SK-N-MC (cell line): ENCODE data around the gene TVP23C.

Source experiments
- DNase-seq: peaks from one replicate; pipeline ENCODE4 v3.0.0-alpha.2; 2011; ENCODE audit warnings: low read depth, low spot score
- H3K27ac ChIP-seq: fragments of 200-600 bp; sonication (generic); 2 replicates; pipeline ENCODE4 v1.5.1; 2016; ENCODE audit warnings: mixed run types
- H3K36me3 ChIP-seq: fragments of 200-600 bp; sonication (generic); 2 replicates; pipeline ENCODE4 v1.6.1; 2017; ENCODE audit warnings: antibody characterized with exemption, low read length, mixed read lengths; ENCODE audit not compliant: insufficient read depth
- H3K4me3 ChIP-seq: fragments of 200-600 bp; sonication (generic); 2 replicates; pipeline ENCODE4 v1.5.1; 2016
- H3K9ac ChIP-seq: fragments of 200-600 bp; sonication (generic); 2 replicates; pipeline ENCODE4 v1.8.0; 2017; ENCODE audit warnings: mixed run types, mixed read lengths; ENCODE audit not compliant: insufficient read length
- H3K9me3 ChIP-seq: fragments of 200-600 bp; sonication (generic); 2 replicates; pipeline ENCODE4 v1.6.1; 2017; ENCODE audit warnings: low read depth, mild to moderate bottlenecking, antibody characterized with exemption, low read length, moderate library complexity, mixed read lengths
- EZH2 ChIP-seq: fragments of 200-600 bp; sonication (generic); IDR thresholded peaks from one replicate; pipeline ENCODE4 v1.6.1; 2017; ENCODE audit warnings: antibody characterized with exemption
- FOXP2 ChIP-seq: optimal IDR thresholded peaks from 2 replicates; pipeline ENCODE3; 2011; ENCODE audit warnings: mild to moderate bottlenecking, moderate library complexity; ENCODE audit not compliant: insufficient read depth; ENCODE audit errors: extremely low read length, control extremely low read depth
- POLR2AphosphoS5 ChIP-seq: IDR thresholded peaks from 2 replicates; pipeline ENCODE4 v1.6.1; 2012; ENCODE audit warnings: mild to moderate bottlenecking, low read depth, low read length, borderline replicate concordance

TVP23C gene

GRCh38 chr17:15514469-15514868 is 48.8 kb downstream of the TVP23C start:
- Histone ChIP-seq H3K4me3 (no peak overlapping the region), H3K9ac (no peak overlapping the region), H3K27ac (no peak overlapping the region), H3K9me3 (no peaks in the 10 kb centered on the region), H3K36me3 (no peaks in the 10 kb centered on the region)
- no peak for DNase-seq
- TF ChIP-seq EZH2 (no peak), POLR2AphosphoS5 (no peak), FOXP2 (no peak)

GRCh38 chr17:15513856-15514459 is 49.3 kb downstream of the TVP23C start:
- H3K9me3 ChIP-seq, result no peaks in the 10 kb centered on the region
- no peak for DNase-seq
- TF ChIP-seq FOXP2 (no peak), EZH2 (no peak), POLR2AphosphoS5 (no peak)
- no peak overlapping the region for H3K27ac ChIP-seq
- no peak overlapping the region for H3K9ac ChIP-seq
- no peaks in the 10 kb centered on the region for H3K36me3 ChIP-seq
- H3K4me3 ChIP-seq, result no peak overlapping the region

- Histone ChIP-seq H3K36me3 (no peaks in the 10 kb centered on the region), H3K4me3 (no peak overlapping the region), H3K27ac (no peak overlapping the region), H3K9ac (no peak overlapping the region), H3K9me3 (no peaks in the 10 kb centered on the region)
- DNase-seq, result no peak
- TF ChIP-seq FOXP2, result no peak
- no peak for TF ChIP-seq EZH2
- no peak for TF ChIP-seq POLR2AphosphoS5
These were observed 50.1 kb downstream of the TVP23C start for GRCh38 chr17:15513058-15513791.

- Histone ChIP-seq H3K9me3 (no peaks in the 10 kb centered on the region), H3K9ac (no peak overlapping the region), H3K36me3 (no peaks in the 10 kb centered on the region), H3K4me3 (no peak overlapping the region), H3K27ac (no peak overlapping the region)
- no peak for DNase-seq
- TF ChIP-seq FOXP2 (no peak), EZH2 (no peak), POLR2AphosphoS5 (no peak)
These were observed 51.1 kb downstream of the TVP23C start for GRCh38 chr17:15512071-15512709.

GRCh38 chr17:15511142-15511541 is 52.1 kb downstream of the TVP23C start:
- Histone ChIP-seq H3K27ac (no peak overlapping the region), H3K4me3 (no peak overlapping the region), H3K9me3 (no peaks in the 10 kb centered on the region), H3K9ac (no peak overlapping the region), H3K36me3 (no peaks in the 10 kb centered on the region)
- TF ChIP-seq POLR2AphosphoS5 (no peak), EZH2 (no peak), FOXP2 (no peak)
- DNase-seq, result no peak

GRCh38 chr17:15510361-15510760 is 52.9 kb downstream of the TVP23C start:
- DNase-seq, result no peak
- H3K4me3 ChIP-seq, result no peak overlapping the region
- H3K27ac ChIP-seq, result no peak overlapping the region
- H3K9ac ChIP-seq, result no peak overlapping the region
- TF ChIP-seq EZH2 (no peak), POLR2AphosphoS5 (no peak), FOXP2 (no peak)
- H3K9me3 ChIP-seq, result no peaks in the 10 kb centered on the region
- H3K36me3 ChIP-seq, result no peaks in the 10 kb centered on the region

GRCh38 chr17:15509095-15509494 is 54.2 kb downstream of the TVP23C start:
- TF ChIP-seq EZH2, result no peak
- no peak for TF ChIP-seq FOXP2
- no peak for TF ChIP-seq POLR2AphosphoS5
- no peak overlapping the region for H3K4me3 ChIP-seq
- no peaks in the 10 kb centered on the region for H3K9me3 ChIP-seq
- no peaks in the 10 kb centered on the region for H3K36me3 ChIP-seq
- H3K27ac ChIP-seq, result no peak overlapping the region
- DNase-seq, result no peak
- no peak overlapping the region for H3K9ac ChIP-seq

GRCh38 chr17:15508466-15508865 is 54.8 kb downstream of the TVP23C start:
- DNase-seq, result no peak
- no peaks in the 10 kb centered on the region for H3K36me3 ChIP-seq
- H3K4me3 ChIP-seq, result no peak overlapping the region
- H3K9me3 ChIP-seq, result no peaks in the 10 kb centered on the region
- H3K27ac ChIP-seq, result no peak overlapping the region
- TF ChIP-seq FOXP2 (no peak), POLR2AphosphoS5 (no peak), EZH2 (no peak)
- no peak overlapping the region for H3K9ac ChIP-seq

GRCh38 chr17:15507896-15508295 is 55.4 kb downstream of the TVP23C start:
- Histone ChIP-seq H3K9ac (no peak overlapping the region), H3K9me3 (no peaks in the 10 kb centered on the region), H3K27ac (no peak overlapping the region), H3K4me3 (no peak overlapping the region), H3K36me3 (no peaks in the 10 kb centered on the region)
- no peak for DNase-seq
- TF ChIP-seq POLR2AphosphoS5 (no peak), FOXP2 (no peak), EZH2 (no peak)
